Muscle of arm (tissue), 12 donors: Measurements from ENCODE around the gene CLEC4D. TPM values are rescaled to one million over a fixed set of nuclear protein-coding genes. Genes with fewer than 3 reads are reported as not detected.
"Not testable (repeated sequence)": the region's sequence is repeated elsewhere in the genome, so short reads cannot be mapped to it uniquely, and the experiment has no call there.

Experiments
- DNase-seq: peaks from one replicate; pipeline ENCODE4 v3.0.0-alpha.2; 2013
- polyA plus RNA-seq, 12 donors: library from polyadenylated mRNA; unstranded; fragments of 120-200 nt; gene quantifications; one replicate each; pipeline ENCODE4 v1.2.1, GENCODE V29; 2013; ENCODE audit not compliant: insufficient read length in 12 of 12

The CLEC4D gene
- polyA plus RNA-seq, 12 donors, result 0.21 TPM; not detected in 11

DNA sequence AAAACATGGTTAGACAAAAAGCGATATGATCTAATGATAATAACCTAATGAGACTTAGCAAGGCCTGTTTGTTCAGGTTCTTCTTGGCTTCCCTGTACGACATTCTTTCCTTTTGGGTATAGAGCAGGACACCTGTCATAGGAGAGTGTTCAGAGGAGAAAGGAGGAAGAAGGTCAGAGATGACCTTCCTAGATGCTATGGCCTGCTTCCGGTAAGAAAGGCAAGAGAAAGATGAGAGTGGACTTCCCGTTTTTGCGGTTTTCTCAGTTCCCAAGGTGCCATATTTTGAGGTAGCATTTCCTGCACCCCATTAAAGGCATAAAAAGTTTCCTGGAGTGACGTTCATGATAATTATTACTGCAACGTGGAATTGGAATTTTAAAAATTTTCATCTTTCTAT, 18.7 kb downstream of the CLEC4D start:
- DNase-seq, result no peak

DNA sequence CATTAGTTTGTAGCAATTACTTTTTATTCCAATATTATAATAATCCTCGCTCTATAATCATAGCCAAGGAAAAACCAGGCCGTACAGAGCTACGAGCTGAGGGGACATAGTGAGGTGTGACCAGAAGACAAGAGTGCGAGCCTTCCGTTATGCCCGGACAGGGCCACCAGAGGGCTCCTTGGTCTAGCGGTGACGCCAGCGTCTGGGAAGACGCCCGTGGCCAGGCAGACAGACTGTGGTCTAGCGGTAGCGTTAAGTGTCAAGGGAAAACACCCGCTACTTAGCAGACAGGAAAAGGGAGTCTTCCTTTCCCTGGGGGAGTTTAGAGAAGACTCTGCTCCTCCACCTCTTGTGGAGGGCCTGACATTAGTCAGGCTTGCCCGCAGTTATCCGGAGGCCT, 24.5 kb downstream of the CLEC4D start:
- not testable (repeated sequence) for DNase-seq

DNA sequence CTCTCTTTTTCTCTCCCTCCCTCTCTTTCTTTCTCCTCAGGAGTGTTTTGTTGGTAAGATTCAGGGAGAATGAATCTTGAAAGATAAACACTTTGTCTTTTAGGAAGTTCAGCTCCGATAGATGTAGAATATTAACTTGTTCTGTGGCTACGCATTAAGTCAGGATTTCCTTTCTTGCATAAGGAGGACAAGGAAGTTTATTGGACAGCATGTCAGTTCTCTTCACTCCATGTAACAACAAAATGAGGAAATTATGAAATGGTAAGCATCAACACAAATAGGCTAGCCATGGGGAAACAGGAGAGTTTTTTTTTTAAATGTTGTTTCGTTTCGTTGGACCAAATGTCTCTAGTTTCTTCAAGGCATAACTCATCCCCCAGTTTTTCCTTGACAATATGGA, 27.5 kb downstream of the CLEC4D start, which contains the start of gene CLEC4E:
Gene CLEC4E, minus strand, starts transcription at position 75 of the 400 bp plus-strand sequence. CDS start 108 bp downstream, outside the sequence.
- DNase-seq, result not testable (repeated sequence)

DNA sequence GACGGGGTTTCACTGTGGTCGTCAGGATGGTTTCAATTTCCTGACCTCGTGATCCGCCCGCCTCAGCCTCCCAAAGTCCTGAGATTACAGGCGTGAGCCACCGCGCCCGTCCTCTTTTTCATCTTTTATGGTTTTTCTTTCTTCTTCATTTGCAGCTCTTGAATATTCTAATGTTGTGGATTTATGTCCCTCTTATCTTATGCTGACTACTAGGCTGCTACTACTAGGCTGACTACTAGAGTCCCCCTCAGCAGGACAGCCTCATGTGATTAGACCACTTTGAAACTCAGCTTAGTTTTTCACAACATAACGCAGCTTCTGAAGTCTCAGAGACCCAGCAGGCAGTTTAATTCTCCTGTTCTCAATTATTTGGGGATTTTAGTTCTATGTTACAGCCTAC, 28.3 kb downstream of the CLEC4D start:
- no peak for DNase-seq

DNA sequence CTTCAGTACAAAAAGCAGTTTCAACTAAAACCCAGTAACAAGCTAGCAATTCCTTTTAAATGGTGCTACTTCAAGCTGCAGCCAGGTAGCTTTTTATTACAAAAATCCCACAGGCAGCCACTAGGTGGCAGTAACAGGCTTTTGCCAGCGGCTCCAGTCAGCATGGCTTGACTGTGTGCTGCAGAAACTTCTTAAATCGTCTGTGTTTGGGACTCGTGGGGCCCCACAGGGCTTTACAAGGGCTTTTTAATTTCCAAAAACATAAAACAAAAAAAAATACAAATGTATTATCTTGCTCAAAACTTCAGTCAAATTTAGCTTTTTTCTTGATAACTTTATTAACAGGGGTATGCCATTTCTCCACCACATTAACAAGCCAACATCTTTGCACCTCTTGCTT, 31.0 kb downstream of the CLEC4D start:
- DNase-seq, result peak; percentile 74

DNA sequence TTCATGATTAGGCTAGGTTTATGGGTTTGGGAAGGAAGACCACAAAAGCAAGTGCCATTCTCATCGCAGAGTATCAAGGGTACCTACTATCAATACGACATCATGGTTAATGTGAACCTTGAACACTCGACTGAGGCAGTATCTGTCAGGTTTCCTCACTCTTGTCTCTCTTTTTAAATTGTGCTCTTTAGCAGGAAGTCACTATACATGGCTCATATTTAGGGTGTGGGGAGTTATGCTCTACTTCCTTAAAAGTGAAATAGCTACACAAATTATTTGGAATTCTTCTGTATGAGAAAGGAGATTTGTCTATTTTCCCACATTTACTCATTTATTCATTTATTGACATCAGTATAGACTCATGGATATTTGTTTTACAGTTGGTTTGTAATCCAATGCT, 33.3 kb downstream of the CLEC4D start:
- no peak for DNase-seq

DNA sequence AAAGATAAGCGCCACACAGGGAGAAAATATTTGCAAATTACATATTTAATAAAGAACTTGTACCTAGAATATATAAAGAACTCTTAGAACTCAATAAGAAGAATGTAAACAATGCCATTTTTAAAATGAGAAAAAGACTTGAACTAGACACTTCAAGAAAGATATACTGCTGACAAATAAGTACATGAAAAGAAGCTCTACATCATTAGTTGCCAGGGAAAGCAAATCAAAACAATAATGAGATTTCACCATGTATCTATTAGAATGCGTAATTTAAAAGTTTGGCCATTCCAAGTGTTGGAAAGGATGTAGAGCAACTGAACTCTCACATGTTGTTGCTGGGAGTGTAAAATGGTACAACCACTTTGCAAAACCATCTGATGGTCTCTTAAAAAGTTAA, 34.3 kb downstream of the CLEC4D start:
- no peak for DNase-seq

DNA sequence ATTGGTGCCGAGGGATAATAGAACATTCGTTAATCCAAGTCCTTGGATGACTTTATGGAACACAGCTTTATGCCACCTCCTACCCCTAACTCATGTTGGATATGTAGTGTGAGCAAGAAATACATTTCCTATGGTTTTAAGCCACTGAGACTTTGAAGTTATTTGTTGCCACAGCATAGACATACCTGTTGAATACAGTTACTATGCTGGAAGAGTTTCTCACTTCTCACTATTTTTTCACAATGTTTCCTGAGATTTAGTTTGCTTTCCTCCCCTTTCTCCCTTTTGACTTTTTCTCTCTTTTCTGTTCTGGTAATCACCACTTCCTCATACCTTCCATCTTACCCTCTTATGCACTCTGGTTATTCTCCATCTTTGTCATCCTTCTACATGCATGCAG, 34.9 kb downstream of the CLEC4D start:
- no peak for DNase-seq

DNA sequence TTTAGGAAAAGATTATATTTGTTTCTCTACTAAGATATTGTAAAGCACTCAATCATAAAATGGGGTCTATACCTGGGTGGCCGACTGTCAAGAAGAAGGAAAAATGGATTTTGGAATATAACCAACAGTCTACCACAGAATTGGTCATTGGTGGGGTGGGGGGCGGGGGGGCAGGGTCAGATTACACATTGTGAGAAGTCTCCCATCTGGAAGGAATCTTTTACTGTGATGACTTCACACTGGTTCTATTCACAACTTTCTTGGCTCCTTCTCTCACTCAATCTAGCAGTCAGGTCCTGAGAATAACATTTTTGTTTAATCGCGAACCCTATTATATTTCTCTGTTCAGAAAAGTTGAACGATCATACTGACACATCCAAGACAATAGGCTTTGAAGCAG, 36.1 kb downstream of the CLEC4D start:
- DNase-seq, result no peak

DNA sequence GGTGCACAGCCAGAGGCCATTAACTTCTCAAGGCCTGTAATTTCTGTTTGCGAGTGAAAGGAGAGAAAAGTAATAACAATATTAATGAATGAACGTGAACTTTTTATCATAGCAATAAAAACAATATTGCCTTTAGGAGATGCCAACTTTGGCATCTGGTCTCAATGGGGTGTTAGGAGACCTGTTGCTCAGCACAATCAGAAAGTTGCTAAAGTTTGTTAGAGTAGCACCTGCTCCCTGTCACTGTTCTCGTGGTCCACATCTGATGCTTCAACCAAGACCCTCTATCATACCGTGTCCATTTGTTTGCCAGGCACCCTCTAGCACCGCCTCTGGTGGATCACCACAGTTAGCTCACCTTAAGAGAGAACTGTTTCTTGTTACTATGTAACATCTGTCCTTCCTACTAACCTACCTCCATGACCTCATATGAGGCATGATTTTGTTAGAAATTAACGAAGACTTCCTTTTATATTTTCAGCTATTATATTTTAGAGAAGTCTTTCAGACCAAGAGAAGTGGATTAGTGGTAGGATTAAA, 39.9 kb downstream of the CLEC4D start:
- DNase-seq, result no peak

DNA sequence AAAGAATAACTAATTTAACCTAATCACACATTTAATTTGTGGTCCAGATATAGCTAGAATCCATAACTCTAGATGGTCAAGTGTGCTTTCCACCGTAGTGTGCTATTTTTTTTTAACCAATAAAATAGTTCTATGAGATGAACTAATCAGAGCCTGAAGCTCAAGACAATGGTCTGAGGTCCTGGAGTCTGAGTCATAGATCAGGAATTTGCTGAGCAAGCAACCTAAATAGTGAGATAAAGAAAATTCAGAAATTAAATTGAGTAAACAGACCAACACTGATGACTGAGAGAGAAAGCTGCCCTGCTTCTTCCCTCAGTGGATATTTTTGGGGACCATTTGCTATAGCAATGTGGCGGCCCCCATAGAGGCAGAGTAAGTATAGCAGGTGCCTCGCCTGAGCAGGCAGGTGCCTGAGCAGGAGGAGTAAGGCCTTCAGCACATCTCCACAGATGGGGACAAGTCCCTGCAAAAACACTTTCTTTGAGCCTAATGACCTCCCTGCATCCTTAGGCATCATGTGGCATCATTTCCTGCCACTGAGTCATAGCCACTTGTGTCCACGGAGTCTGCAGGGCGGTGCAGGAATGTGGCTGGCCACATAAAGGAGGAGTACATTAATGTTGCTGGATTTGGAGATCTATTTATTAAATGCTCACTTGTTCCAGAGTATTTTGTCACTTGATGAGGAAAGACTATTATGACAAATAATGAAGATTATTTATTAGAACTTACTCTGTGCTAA, 41.3 kb downstream of the CLEC4D start:
- no peak for DNase-seq

DNA sequence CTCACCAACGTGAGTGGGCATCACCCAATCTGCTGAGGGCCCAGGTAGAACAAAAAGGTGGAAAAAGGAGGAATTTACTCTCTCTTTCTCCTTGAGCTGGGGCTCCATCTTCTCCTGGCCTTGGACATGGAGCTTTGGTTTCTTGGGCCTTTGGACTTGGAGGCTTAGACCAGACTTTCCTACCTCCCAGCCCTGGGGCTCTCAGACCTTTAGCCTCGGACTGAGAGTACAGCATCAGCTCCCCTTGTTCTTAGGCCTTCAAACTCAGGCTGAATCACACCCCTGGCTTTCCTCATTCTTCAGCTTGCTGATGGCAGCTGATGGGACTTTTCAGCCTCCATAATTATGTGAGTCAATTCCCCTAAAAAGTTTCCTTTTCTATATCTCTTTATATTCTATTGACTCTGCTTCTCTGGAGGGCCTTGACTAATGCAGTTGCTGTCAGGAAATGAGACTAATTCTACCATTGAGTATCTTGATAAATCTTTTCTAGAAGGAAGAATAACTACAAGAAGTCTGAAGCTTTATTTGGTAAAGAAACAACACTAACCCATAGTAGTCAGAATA, 43.3 kb downstream of the CLEC4D start:
- no peak for DNase-seq

DNA sequence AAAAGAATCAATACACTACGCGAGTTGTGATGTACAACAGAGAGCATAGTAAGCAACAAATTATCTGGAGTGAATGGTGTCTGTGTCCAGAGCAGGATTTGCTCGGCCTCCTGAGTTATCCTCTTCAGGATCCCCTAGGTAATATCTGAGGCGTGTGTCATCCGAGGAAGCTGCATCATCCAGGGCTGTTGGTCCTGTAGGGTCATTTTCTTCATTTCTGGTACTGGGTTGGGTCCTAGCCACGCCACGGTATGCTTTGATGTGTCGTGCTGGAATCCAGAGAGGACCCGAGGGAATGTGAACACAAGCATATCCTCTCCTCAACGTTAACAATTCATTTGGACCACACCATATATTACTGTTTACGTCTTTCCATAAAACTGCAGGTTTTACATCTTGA, 46.4 kb downstream of the CLEC4D start:
- DNase-seq, result no peak

DNA sequence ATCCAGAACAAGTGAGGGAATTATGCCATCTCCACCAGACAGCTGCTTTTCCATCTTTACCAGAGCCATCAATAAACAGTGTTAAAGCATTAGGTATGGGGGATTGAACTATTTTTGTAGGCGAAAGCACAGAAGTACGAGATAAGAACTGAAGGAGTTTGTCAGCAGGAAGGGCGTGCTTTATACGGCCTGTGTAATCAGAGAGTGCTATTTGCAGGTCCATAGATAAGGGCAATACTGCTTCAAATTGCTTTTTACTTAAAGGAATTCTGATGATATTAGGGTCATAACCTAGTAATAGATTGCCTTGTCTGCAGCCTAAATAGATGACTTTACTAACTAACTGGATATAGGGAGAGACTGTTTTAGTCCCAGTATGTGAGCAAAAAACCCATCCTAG, 47.7 kb downstream of the CLEC4D start:
- DNase-seq, result no peak

DNA sequence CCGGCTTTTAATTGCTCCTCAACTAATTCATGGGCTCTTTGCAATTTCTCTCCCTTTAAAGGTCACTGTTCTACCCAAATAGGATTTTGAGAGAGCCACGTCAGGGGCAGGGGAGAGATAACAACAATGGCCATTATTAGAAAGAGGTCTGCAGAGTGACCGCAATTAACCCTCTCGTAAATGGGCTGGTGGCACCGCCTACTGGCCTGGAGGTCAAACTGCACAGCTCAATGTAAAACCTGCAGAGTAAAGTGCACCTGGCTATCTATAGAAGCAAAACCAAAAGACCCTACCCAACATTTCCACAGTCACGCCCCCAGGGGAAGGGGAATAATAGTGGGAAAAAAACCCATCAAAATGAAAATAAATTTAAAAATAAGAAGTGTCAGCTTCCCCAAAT, 49.0 kb downstream of the CLEC4D start:
- DNase-seq, result no peak

DNA sequence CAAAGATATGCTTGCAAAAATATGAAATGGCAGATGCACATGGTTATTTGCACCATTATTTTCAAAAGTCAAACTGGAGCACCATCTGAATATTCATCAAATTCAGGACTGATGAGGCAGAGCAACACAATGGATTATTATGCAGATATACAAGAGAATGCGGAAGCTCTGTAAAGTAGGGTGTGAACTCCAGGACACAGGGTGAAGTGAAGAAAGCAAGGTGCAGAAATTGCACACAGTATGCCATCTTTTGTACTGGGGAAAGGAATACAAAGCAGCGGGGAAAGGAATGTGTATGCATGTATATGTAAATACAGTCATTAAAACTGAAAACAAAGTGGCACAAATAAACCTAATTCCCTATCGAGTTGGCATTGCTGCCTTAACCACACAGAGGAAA, 50.1 kb downstream of the CLEC4D start:
- DNase-seq, result no peak

DNA sequence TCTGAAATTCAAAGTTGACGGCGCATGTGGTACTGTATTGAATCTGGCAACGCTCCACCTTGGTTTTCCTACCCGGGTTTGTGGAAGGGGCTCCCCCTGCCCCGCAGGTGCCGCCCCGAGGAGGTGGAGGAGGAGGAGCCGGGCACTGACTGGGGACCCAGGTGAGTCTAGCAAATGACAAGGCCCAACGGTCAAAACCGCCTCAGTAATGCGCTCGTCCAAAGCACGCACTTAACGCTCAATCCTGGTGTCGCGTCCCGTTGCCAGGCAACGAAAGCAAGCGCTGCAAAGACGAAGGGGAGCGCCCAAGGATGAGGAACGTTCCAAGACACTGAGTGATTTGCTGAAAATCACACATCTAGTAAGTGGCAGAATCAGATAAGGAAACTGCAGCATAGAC, 51.4 kb downstream of the CLEC4D start:
- no peak for DNase-seq

DNA sequence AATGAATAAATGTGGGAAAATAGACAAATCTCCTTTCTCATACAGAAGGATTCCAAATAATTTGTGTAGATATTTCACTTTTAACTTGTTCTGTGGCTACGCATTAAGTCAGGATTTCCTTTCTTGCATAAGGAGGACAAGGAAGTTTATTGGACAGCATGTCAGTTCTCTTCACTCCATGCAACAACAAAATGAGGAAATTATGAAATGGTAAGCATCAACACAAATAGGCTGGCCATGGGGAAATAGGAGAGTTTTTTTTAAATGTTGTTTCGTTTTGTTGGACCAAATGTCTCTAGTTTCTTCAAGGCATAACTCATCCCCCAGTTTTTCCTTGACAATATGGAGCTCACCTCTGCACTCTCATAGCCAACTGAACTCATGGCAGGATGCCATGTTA, 52.7 kb downstream of the CLEC4D start:
- DNase-seq, result not testable (repeated sequence)

DNA sequence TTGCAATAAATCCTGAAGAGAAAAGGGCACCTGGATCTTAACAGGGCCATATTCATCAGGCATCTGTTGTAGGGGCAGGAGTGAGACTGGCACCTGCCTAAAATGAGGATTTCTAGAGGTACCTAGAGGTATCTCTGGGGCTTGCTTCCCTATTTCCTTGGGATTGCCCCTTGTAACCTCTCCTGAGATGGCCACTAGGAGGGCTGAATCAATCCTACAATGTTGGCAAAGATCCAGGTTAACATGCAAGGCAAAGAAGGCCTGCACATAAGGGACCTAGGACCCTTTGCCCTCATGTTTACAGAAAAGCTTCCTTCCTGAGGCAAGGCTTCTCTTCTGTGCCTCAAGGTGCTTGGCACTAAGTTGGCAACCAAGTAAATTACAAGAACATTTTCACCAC, 53.2 kb downstream of the CLEC4D start:
- no peak for DNase-seq
